HAP-1 (cell line): ENCODE data around the gene MRPL27.

ENCODE experiments used
- DNase-seq, 2 experiments: peaks; one replicate each; pipeline ENCODE4 v3.0.0-alpha.2; 2016 to 2020; ENCODE audit warnings: low spot score in 2 of 2
- H3K27me3 ChIP-seq: fragments of 250-450 bp; sonication (Bioruptor Pico); 2 replicates; pipeline ENCODE4 v1.5.1; 2020; ENCODE audit warnings: low read depth, mild to moderate bottlenecking, moderate library complexity
- H3K36me3 ChIP-seq: fragments of 250-450 bp; sonication (Bioruptor Pico); replicated peaks from 2 replicates; pipeline ENCODE4 v1.5.1; 2020; ENCODE audit warnings: mild to moderate bottlenecking
- H3K4me1 ChIP-seq: fragments of 250-450 bp; sonication (Bioruptor Pico); 2 replicates; pipeline ENCODE4 v1.5.1; 2020; ENCODE audit warnings: mild to moderate bottlenecking
- H3K4me3 ChIP-seq: fragments of 250-450 bp; sonication (Bioruptor Pico); 2 replicates; pipeline ENCODE4 v1.5.1; 2020; ENCODE audit warnings: mild to moderate bottlenecking, moderate library complexity
- H3K9me3 ChIP-seq: fragments of 250-450 bp; sonication (Bioruptor Pico); 2 replicates; pipeline ENCODE4 v1.5.1; 2020; ENCODE audit warnings: mild to moderate bottlenecking, moderate library complexity
- in situ Hi-C: fragments of 300-500 bp; cut with MboI; formaldehyde crosslinking; loops from 3 replicates; pipeline ENCODE4 v1.14.3; 2020; ENCODE audit warnings: low sequenced_read_pairs, inconsistent platforms, mixed read lengths

MRPL27 gene

GRCh38 chr17:50319306-50320004 lies 53.5 kb downstream of the MRPL27 start:
- in situ Hi-C loops = no loop called here

DNA sequence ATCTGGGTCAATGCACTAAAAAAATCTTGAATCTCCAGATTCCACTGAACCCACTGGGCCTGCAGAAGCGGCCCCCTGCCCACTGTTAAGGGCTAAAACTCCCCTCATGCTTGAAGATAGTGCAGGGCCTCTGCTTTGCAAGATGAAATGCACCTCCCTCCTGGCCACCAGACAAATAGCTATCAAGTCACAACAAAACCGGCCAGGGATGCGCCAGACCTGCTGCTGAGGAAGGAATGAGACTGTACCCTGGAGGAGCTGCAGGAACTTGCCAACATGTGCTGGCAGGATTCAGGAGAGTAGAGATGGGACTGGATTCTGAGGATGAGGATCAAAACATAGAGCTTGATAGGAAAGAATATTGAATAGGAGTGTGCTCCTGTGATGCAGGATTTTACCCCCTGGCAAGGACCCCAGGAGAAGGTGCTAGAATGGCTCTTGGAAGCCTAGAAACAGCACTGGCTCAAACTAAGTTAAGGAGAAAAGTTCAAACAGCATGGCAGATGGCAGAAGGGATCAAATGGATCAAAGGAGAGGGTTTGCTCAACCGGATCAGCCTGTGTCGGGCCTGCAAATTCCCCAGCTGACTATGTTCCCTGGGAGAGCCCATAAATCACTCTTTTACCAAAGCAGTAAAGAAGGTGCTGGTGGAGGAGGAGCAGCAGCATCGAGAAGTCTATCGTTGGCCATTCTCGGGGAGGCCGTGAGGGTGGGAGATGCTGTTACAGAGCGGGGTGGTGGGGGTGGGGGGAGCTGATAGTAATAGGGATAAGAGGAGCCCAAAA lies 54.3 kb downstream of the MRPL27 start:
- Histone ChIP-seq H3K4me3 (no peak overlapping the region), H3K36me3 (no peaks in the 10 kb centered on the region), H3K9me3 (no peaks in the 10 kb centered on the region), H3K4me1 (peaks cover 10% of the 10 kb centered on the region), H3K27me3 (peaks cover 2% of the 10 kb centered on the region; the same call in 1 of the 2 replicates)
- in situ Hi-C loops = no loop called here
- DNase-seq = peak in 1 of 2 experiments; percentile 33

More at GRCh38 chr17:50319306-50320004, 53.5 kb downstream of the MRPL27 start:
- Histone ChIP-seq H3K9me3 (no peaks in the 10 kb centered on the region), H3K36me3 (no peaks in the 10 kb centered on the region), H3K4me1 (peaks cover 10% of the 10 kb centered on the region), H3K27me3 (peaks cover 2% of the 10 kb centered on the region; the same call in 1 of the 2 replicates), H3K4me3 (no peak overlapping the region)
- DNase-seq = peak; percentile 4 to 63
